ENCODE measurements around the gene PDZRN3.

The PDZRN3 gene

DNA sequence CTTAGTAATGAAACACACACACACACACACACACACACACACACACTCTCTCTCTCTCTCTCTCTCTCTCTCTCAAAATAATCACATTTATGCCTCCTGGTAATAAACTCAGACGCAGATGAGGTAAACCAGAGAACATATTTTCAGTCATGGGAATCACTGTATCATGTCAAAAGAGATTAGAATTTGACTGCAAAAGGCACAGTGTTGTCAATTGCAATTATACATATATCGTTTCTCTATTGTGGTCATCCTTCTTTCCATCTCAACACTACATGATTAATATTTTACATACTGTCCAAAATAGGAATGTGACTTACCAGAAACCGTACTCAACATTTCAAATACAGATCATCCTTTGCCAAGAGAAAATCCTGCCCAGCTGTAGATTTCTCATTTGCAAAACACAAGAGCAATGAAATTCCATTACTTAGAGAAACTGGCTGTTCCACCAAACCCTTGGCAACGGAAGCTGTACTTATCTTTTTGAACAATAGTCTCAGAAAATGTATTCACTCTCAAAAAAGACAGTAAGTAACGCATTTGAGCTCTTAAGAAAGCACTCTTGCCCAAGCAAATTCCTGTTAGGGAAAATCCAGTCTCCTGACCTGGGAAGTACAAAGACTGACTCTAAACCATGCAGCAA, 24.3 kb downstream of the PDZRN3 start:
- in situ Hi-C loops (cut with HindIII; ENCODE audit: low pct_unique_long_range_greater_than_20kb, low sequenced_read_pairs), result no loop called here
- no peak for TF ChIP-seq JUND (IDR thresholded peaks at IDR 0.05; ENCODE audit: low read depth)
- DNase-seq (ENCODE audit: low read depth in 1 of 2, low spot score in 1 of 2), result no peak

- in situ Hi-C loops (cut with HindIII; ENCODE audit: low pct_unique_long_range_greater_than_20kb, low sequenced_read_pairs), result no loop called here
- TF ChIP-seq JUND (IDR thresholded peaks at IDR 0.05; ENCODE audit: low read depth), result no peak
- DNase-seq (ENCODE audit: low read depth in 1 of 2, low spot score in 1 of 2), result no peak
These were observed 25.1 kb downstream of the PDZRN3 start for GRCh38 chr3:73599605-73600004.

- in situ Hi-C loops (cut with HindIII; ENCODE audit: low pct_unique_long_range_greater_than_20kb, low sequenced_read_pairs), result no loop called here
- DNase-seq (ENCODE audit: low read depth in 1 of 2, low spot score in 1 of 2), result no peak
- no peak for TF ChIP-seq JUND (IDR thresholded peaks at IDR 0.05; ENCODE audit: low read depth)
These were observed 27.3 kb downstream of the PDZRN3 start for GRCh38 chr3:73597476-73597875.

DNA sequence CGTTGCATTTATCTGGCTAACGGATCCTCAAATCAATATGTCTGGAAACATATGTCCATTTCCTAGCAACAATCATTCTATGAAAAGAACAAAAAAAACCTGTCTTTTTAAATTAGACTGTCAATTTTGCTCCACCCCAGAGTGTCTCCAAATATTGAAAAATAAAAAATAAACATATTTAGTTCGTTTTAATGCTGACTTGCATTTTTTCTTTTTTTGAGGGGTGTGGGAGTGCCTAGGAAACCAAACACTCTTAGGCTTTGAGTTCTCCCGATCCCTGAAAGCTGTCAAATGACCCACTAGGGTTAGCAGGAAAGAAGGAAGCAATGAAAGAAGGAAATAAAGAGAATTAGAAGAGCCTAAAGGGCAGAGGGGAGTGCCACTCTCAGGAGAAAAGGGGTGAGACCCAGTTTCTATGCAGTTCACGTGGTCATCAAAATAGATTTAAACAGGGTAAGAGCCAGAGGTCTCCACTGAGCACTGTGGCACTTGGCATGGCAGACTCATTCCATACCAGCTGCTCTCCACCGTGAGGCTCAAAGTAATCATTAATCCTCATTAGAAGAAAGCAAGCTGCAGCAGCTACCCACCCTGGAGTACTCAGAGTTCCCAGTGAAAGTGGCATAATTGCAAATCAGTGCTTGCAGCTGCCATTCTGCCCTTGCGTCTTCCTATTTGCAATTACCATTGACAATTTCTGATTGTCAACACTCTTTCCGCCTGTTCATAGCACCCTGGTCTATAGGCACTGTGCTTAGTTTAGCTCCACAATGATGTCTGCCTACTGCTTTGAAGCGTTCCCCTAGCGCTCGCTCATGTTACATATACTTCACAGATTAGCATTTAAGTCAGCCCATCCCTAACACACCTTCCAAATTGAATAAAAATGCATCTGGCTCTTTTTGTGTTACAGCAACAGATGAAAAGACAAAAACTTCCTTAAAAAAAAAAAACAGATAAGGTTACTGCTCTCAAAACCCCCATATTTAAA, 32.3 kb downstream of the PDZRN3 start:
- in situ Hi-C loops (cut with HindIII; ENCODE audit: low pct_unique_long_range_greater_than_20kb, low sequenced_read_pairs), result no loop called here
- DNase-seq (ENCODE audit: low read depth in 1 of 2, low spot score in 1 of 2), result no peak
- no peak for TF ChIP-seq JUND (IDR thresholded peaks at IDR 0.05; ENCODE audit: low read depth)

- TF ChIP-seq JUND (IDR thresholded peaks at IDR 0.05; ENCODE audit: low read depth), result no peak
- in situ Hi-C loops (cut with HindIII; ENCODE audit: low pct_unique_long_range_greater_than_20kb, low sequenced_read_pairs), result no loop called here
These were observed 33.4 kb downstream of the PDZRN3 start for GRCh38 chr3:73591286-73591800.

GRCh38 chr3:73586628-73587027, 38.1 kb downstream of the PDZRN3 start:
- no peak for DNase-seq (ENCODE audit: low read depth in 1 of 2, low spot score in 1 of 2)
- no peak for TF ChIP-seq JUND (IDR thresholded peaks at IDR 0.05; ENCODE audit: low read depth)
- in situ Hi-C loops (cut with HindIII; ENCODE audit: low pct_unique_long_range_greater_than_20kb, low sequenced_read_pairs), result no loop called here

More at GRCh38 chr3:73591286-73591800, 33.4 kb downstream of the PDZRN3 start:
- DNase-seq (ENCODE audit: low read depth in 1 of 2, low spot score in 1 of 2), result no peak

DNA sequence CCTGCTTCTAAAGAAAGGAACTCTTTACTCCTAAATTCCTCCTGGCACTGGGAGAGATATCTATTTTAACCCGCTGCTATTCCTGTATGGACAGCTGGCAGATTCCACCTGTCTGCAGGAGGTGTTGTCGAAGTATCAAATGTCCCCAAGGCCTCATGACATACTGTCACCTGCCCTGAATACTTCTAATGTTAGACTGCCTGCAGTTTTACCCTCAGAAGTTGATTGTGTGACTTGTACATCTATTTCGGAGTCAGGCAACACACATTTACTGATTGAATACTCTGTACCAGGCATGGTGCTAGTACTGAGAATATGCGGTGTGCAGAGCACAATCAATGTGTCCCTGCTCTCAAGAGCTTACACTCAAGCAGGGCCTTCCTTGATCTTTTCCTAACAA, 38.6 kb downstream of the PDZRN3 start:
- in situ Hi-C loops (cut with HindIII; ENCODE audit: low pct_unique_long_range_greater_than_20kb, low sequenced_read_pairs), result no loop called here
- DNase-seq (ENCODE audit: low read depth in 1 of 2, low spot score in 1 of 2), result no peak
- TF ChIP-seq JUND (IDR thresholded peaks at IDR 0.05; ENCODE audit: low read depth), result no peak

DNA sequence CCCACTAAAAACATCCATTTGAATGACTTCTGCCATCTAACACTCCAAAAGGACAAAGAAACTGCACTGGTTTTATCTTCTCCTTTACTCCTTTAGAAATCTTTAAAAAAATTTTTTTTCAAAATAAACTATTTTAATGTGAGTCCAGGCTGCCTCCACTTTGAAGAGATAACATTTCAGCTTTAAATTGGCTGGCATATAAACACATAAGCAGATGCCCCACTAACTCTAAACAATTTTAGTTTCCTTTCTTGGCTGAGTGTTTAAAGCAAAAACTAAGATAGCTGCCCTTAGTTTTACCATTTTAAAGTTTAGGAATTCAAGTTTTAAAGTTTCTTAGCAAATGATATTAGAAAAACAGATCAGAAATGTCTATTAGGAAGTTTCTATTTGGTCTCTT, 39.9 kb downstream of the PDZRN3 start:
- no peak for DNase-seq (ENCODE audit: low read depth in 1 of 2, low spot score in 1 of 2)
- TF ChIP-seq JUND (IDR thresholded peaks at IDR 0.05; ENCODE audit: low read depth), result no peak
- in situ Hi-C loops (cut with HindIII; ENCODE audit: low pct_unique_long_range_greater_than_20kb, low sequenced_read_pairs), result no loop called here

GRCh38 chr3:73582535-73582934, 42.2 kb downstream of the PDZRN3 start:
- in situ Hi-C loops (cut with HindIII; ENCODE audit: low pct_unique_long_range_greater_than_20kb, low sequenced_read_pairs), result no loop called here
- no peak for DNase-seq (ENCODE audit: low read depth in 1 of 2, low spot score in 1 of 2)
- TF ChIP-seq JUND (IDR thresholded peaks at IDR 0.05; ENCODE audit: low read depth), result no peak

GRCh38 chr3:73581134-73581846, 43.5 kb downstream of the PDZRN3 start:
- in situ Hi-C loops (cut with HindIII; ENCODE audit: low pct_unique_long_range_greater_than_20kb, low sequenced_read_pairs), result no loop called here
- no peak for TF ChIP-seq JUND (IDR thresholded peaks at IDR 0.05; ENCODE audit: low read depth)
- DNase-seq (ENCODE audit: low read depth in 1 of 2, low spot score in 1 of 2), result no peak

DNA sequence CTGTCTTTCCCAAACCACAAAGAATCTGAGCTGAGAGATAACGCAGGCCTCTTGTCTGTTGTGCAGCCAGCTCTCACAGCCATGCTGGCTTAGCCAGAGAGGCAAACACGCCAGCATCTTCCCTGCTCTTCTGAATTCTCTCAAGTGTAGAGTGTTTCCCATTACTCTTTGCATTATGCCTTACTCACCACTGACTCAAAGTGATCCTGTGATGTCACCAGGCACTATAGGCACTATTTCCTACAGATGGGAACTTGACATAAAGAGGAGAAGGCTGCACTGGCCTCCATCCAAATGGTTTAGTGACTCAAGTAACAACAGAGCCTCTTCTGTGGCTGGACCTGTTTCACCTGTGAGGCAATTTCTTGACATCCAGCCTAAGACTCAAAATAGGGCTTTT, 44.4 kb downstream of the PDZRN3 start:
- in situ Hi-C loops (cut with HindIII; ENCODE audit: low pct_unique_long_range_greater_than_20kb, low sequenced_read_pairs), result no loop called here
- no peak for TF ChIP-seq JUND (IDR thresholded peaks at IDR 0.05; ENCODE audit: low read depth)
- peak in 1 of 2 experiments; percentile 58 for DNase-seq (ENCODE audit: low read depth in 1 of 2, low spot score in 1 of 2)

GRCh38 chr3:73577704-73578103, 47.0 kb downstream of the PDZRN3 start:
- DNase-seq (ENCODE audit: low read depth in 1 of 2, low spot score in 1 of 2), result peak in 1 of 2 experiments; percentile 41
- no peak for TF ChIP-seq JUND (IDR thresholded peaks at IDR 0.05; ENCODE audit: low read depth)
- in situ Hi-C loops (cut with HindIII; ENCODE audit: low pct_unique_long_range_greater_than_20kb, low sequenced_read_pairs), result no loop called here
